HepG2 (cell line): ENCODE results near the gene OR2C1. TPM values are rescaled to one million over a fixed set of nuclear protein-coding genes. Genes with fewer than 3 reads are reported as not detected.

Experiments
- ARNT2 ChIP-seq: sonication (generic); formaldehyde crosslinking; IDR thresholded peaks from 2 replicates; pipeline ENCODE4 v1.8.0; 2022; ENCODE audit warnings: mild to moderate bottlenecking, low read depth, missing genetic modification reagents, moderate library complexity
- ETV5 ChIP-seq: IDR thresholded peaks from 2 replicates; pipeline ENCODE4 v1.6.1; 2018; ENCODE audit warnings: missing biosample characterization, missing genetic modification reagents, inconsistent platforms, borderline replicate concordance
- GTF3A ChIP-seq: sonication (generic); formaldehyde crosslinking; conservative IDR thresholded peaks from 2 replicates; pipeline ENCODE4 v1.4.0; 2020; ENCODE audit warnings: mild to moderate bottlenecking, missing genetic modification reagents
- KMT2A ChIP-seq: sonication (generic); formaldehyde crosslinking; IDR thresholded peaks from 2 replicates; pipeline ENCODE4 v1.4.0; 2020; ENCODE audit warnings: missing genetic modification reagents
- NFKB2 ChIP-seq: sonication (generic); formaldehyde crosslinking; IDR thresholded peaks from 2 replicates; pipeline ENCODE4 v1.4.0; 2020; ENCODE audit warnings: missing genetic modification reagents, borderline replicate concordance
- ZBTB1 ChIP-seq: sonication (generic); formaldehyde crosslinking; IDR thresholded peaks from 2 replicates; pipeline ENCODE4 v1.4.0; 2020; ENCODE audit warnings: missing genetic modification reagents, borderline replicate concordance
- ZKSCAN1 ChIP-seq: fragments of 150-350 bp; IDR thresholded peaks from 2 replicates; pipeline ENCODE4 v1.6.1; 2014; ENCODE audit warnings: low read length
- ZKSCAN5 ChIP-seq: sonication (generic); formaldehyde crosslinking; IDR thresholded peaks from 2 replicates; pipeline ENCODE4 v1.5.1; 2020; ENCODE audit warnings: mild to moderate bottlenecking, missing genetic modification reagents
- ZMAT3 ChIP-seq: sonication (generic); formaldehyde crosslinking; conservative IDR thresholded peaks from 2 replicates; pipeline ENCODE4 v1.7.0; 2021; ENCODE audit warnings: missing genetic modification reagents
- ZNF180 ChIP-seq: sonication (generic); formaldehyde crosslinking; IDR thresholded peaks from 2 replicates; pipeline ENCODE4 v1.4.0; 2020; ENCODE audit warnings: low read depth, missing genetic modification reagents, borderline replicate concordance
- ZNF737 ChIP-seq: sonication (generic); formaldehyde crosslinking; IDR thresholded peaks from 2 replicates; pipeline ENCODE4 v1.5.0; 2020; ENCODE audit warnings: missing genetic modification reagents, mild to moderate bottlenecking, borderline replicate concordance
- polyA plus RNA-seq, 8 experiments: library from polyadenylated mRNA; depleted of rRNA in 3 of 8; stranded (reverse) in 7 of 8; unstranded in 1 of 8; fragments of >200 nt; fragmentation: Illumina TruSeq in 4 of 8; extraction: Trizol in 4 of 8; gene quantifications; 2 replicates each; pipeline versions ENCODE4 v1.2.1 to v1.2.3, GENCODE V29; 2011 to 2016; ENCODE audit warnings: low read depth in 4 of 8, missing spikeins in 1 of 8, mixed read lengths in 1 of 8; ENCODE audit not compliant: insufficient read depth in 1 of 8
- total RNA-seq, 5 experiments: library from RNA; depleted of rRNA; stranded (reverse); fragments of >200 nt; fragmentation: Illumina TruSeq; extraction: Trizol; gene quantifications; 2 replicates each; pipeline ENCODE4 v1.2.3, GENCODE V29; 2016; ENCODE audit warnings: low read depth in 1 of 5
- TF ChIP-seq, protein P1 (sequence below): sonication (generic); formaldehyde crosslinking; IDR thresholded peaks from 2 replicates; pipeline ENCODE4 v1.8.1; 2023; ENCODE audit warnings: missing genetic modification reagents, mild to moderate bottlenecking, borderline replicate concordance
- TF ChIP-seq, protein P2 (sequence below): sonication (generic); formaldehyde crosslinking; conservative IDR thresholded peaks from 2 replicates; pipeline ENCODE4 v1.4.0; 2020; ENCODE audit warnings: missing genetic modification reagents
- TF ChIP-seq, protein P3 (sequence below): sonication (generic); formaldehyde crosslinking; IDR thresholded peaks from one replicate; pipeline ENCODE4 v1.5.1; 2020; ENCODE audit warnings: mild to moderate bottlenecking, missing genetic modification reagents; ENCODE audit errors: not compliant biosample characterization
- TF ChIP-seq, protein P4 (sequence below): sonication (generic); formaldehyde crosslinking; IDR thresholded peaks from 2 replicates; pipeline ENCODE4 v1.9.0; 2022; ENCODE audit warnings: missing genetic modification reagents, mild to moderate bottlenecking, borderline replicate concordance

Gene OR2C1
- total and polyA plus RNA-seq, 2 of the 13 experiments (the other 11 are each of a cell fraction or from before 2014, with no cell fraction given), result not detected

DNA sequence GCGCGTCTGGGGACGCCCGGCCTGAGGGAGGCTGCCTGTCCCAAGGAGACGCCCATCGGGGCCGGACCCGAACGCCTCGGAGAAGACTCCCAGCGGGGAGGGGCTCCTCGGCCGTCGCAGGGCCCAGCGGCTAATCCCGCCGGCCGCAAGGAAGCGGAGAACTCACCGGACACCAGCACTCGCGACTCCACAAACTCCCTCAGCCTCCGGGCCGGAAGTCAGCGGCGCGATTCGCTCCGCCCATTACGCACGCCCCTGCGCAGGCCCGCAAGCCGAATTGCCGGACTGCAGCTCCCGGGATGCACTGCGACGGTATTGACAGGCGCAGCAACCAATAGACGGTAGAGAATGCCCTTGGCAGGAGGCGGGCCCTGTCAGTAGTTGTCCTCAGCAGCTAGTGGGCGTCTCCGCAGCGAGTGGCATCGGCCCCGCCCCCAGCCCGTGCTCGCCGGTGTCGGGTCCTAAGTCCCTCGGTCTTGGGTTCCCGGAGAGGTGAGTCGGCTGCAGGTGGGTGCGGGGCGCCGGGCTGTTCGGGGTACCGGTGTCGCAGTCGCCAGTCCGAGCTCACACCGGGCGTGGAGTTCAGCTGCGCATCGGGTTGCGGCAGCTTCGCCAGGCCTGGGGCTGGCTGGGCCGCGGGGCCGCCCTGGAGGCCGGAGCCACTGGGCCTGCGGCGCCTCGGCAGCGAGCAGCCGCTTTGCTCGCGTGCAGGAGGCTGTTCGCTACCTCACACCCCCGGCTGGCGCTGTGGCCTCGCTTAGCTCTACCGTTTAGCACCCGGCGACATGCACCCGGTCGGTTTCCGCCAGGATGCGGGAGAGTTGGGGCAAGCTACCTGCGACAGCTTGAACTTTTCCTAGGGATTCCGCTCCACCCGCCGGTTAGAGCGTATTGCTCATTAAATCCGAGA, 45.3 kb downstream of the OR2C1 start, which contains the start of the genes ZNF174 and ZSCAN32 (continued):
- TF ChIP-seq KMT2A, result peak; percentile 95
- no peak for TF ChIP-seq ZKSCAN1
- TF ChIP-seq ZBTB1 (CRISPR knock-in tag), result no peak; the same call in 1 of the 2 replicates
- no peak for TF ChIP-seq ZKSCAN5 (CRISPR knock-in tag)
- TF ChIP-seq, protein P1, sequence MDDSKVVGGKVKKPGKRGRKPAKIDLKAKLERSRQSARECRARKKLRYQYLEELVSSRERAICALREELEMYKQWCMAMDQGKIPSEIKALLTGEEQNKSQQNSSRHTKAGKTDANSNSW, result 0 out of 2 replicates have a peak, but pooled peaks have one; percentile 65
- 0 out of 2 replicates have a peak, but pooled peaks have one; percentile 44 for TF ChIP-seq ZNF737 (CRISPR knock-in tag)
- TF ChIP-seq NFKB2 (CRISPR knock-in tag), result peak; percentile 72; the same call in 1 of the 2 replicates
- TF ChIP-seq ZNF180 (CRISPR knock-in tag), result no peak
- peak; percentile 95 for TF ChIP-seq ETV5 (CRISPR knock-in tag)
- TF ChIP-seq, protein P2, sequence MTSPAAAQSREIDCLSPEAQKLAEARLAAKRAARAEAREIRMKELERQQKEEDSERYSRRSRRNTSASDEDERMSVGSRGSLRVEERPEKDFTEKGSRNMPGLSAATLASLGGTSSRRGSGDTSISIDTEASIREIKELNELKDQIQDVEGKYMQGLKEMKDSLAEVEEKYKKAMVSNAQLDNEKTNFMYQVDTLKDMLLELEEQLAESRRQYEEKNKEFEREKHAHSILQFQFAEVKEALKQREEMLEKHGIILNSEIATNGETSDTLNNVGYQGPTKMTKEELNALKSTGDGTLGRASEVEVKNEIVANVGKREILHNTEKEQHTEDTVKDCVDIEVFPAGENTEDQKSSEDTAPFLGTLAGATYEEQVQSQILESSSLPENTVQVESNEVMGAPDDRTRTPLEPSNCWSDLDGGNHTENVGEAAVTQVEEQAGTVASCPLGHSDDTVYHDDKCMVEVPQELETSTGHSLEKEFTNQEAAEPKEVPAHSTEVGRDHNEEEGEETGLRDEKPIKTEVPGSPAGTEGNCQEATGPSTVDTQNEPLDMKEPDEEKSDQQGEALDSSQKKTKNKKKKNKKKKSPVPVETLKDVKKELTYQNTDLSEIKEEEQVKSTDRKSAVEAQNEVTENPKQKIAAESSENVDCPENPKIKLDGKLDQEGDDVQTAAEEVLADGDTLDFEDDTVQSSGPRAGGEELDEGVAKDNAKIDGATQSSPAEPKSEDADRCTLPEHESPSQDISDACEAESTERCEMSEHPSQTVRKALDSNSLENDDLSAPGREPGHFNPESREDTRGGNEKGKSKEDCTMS (CRISPR knock-in tag), result no peak
- TF ChIP-seq ZMAT3 (CRISPR knock-in tag), result peak; percentile 97
- TF ChIP-seq ARNT2, result peak; percentile 75; the same call in 1 of the 2 replicates
- TF ChIP-seq GTF3A (CRISPR knock-in tag), result no peak
- TF ChIP-seq, protein P3, sequence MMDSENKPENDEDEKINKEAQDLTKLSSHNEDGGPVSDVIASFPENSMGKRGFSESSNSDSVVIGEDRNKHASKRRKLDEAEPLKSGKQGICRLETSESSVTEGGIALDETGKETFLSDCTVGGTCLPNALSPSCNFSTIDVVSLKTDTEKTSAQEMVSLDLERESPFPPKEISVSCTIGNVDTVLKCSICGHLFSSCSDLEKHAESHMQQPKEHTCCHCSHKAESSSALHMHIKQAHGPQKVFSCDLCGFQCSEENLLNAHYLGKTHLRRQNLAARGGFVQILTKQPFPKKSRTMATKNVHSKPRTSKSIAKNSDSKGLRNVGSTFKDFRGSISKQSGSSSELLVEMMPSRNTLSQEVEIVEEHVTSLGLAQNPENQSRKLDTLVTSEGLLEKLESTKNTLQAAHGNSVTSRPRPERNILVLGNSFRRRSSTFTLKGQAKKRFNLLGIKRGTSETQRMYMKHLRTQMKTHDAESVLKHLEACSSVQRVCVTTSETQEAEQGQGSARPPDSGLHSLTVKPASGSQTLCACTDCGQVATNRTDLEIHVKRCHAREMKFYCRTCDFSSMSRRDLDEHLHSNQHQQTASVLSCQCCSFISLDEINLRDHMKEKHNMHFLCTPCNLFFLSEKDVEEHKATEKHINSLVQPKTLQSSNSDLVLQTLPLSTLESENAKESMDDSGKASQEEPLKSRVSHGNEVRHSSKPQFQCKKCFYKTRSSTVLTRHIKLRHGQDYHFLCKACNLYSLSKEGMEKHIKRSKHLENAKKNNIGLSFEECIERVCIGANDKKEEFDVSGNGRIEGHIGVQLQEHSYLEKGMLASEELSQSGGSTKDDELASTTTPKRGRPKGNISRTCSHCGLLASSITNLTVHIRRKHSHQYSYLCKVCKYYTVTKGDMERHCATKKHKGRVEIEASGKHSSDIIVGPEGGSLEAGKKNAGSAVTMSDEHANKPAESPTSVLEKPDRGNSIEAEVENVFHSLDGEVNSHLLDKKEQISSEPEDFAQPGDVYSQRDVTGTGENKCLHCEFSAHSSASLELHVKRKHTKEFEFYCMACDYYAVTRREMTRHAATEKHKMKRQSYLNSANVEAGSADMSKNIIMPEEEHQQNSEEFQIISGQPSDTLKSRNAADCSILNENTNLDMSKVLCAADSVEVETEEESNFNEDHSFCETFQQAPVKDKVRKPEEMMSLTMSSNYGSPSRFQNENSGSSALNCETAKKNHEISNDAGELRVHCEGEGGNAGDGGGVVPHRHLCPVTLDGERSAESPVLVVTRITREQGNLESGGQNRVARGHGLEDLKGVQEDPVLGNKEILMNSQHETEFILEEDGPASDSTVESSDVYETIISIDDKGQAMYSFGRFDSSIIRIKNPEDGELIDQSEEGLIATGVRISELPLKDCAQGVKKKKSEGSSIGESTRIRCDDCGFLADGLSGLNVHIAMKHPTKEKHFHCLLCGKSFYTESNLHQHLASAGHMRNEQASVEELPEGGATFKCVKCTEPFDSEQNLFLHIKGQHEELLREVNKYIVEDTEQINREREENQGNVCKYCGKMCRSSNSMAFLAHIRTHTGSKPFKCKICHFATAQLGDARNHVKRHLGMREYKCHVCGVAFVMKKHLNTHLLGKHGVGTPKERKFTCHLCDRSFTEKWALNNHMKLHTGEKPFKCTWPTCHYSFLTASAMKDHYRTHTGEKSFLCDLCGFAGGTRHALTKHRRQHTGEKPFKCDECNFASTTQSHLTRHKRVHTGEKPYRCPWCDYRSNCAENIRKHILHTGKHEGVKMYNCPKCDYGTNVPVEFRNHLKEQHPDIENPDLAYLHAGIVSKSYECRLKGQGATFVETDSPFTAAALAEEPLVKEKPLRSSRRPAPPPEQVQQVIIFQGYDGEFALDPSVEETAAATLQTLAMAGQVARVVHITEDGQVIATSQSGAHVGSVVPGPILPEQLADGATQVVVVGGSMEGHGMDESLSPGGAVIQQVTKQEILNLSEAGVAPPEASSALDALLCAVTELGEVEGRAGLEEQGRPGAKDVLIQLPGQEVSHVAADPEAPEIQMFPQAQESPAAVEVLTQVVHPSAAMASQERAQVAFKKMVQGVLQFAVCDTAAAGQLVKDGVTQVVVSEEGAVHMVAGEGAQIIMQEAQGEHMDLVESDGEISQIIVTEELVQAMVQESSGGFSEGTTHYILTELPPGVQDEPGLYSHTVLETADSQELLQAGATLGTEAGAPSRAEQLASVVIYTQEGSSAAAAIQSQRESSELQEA (CRISPR knock-in tag), result peak; percentile 52
- TF ChIP-seq, protein P4, sequence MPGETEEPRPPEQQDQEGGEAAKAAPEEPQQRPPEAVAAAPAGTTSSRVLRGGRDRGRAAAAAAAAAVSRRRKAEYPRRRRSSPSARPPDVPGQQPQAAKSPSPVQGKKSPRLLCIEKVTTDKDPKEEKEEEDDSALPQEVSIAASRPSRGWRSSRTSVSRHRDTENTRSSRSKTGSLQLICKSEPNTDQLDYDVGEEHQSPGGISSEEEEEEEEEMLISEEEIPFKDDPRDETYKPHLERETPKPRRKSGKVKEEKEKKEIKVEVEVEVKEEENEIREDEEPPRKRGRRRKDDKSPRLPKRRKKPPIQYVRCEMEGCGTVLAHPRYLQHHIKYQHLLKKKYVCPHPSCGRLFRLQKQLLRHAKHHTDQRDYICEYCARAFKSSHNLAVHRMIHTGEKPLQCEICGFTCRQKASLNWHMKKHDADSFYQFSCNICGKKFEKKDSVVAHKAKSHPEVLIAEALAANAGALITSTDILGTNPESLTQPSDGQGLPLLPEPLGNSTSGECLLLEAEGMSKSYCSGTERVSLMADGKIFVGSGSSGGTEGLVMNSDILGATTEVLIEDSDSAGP (CRISPR knock-in tag), result peak; percentile 93
